Measurements from ENCODE around the gene FGF14. TPM values are rescaled to one million over a fixed set of nuclear protein-coding genes. Genes with fewer than 3 reads are reported as not detected.

FGF14 gene
- total RNA-seq, 5 donors from 2014 or later (not counting 1 experiment from before 2014, with no cell fraction given): 0.03 TPM; not detected in 3

GRCh38 chr13:102310691-102311418 is 91.0 kb downstream of the FGF14 start:
- no peaks in the 10 kb centered on the region for H3K36me3 ChIP-seq (ENCODE audit: control insufficient read depth in 2 of 2, extremely low read depth in 1 of 2, insufficient read depth in 1 of 2, low read length in 1 of 2)
- H3K4me1 ChIP-seq (ENCODE audit: control insufficient read depth in 1 of 2, extremely low read depth in 1 of 2, insufficient read depth in 2 of 2, low read length in 2 of 2): no peaks in the 10 kb centered on the region
- POLR2A ChIA-PET: no interaction called here
- Mint-ChIP-seq H3K27ac (no peak overlapping the region), H3K4me3 (no peak overlapping the region), H3K9me3 (no peaks in the 10 kb centered on the region), H3K36me3 (no peaks in the 10 kb centered on the region), H3K27me3 (peaks cover 3 to 17% of the 10 kb centered on the region in 2 donors), H3K4me1 (peaks cover 0 to 2% (median 2%) of the 10 kb centered on the region in 3 donors)
- CTCF ChIA-PET: interaction anchor here in 1 of 2 donors (0.8 kb wide), 1 partner anchor 171 kb away, joined by 3 read pairs; no protein-coding TSS in a partner anchor
- WGBS (ENCODE audit: insufficient coverage): 92% methylated on average over 2 of the region's 4 CpGs
- H3K9me3 ChIP-seq: no peaks in the 10 kb centered on the region
- H3K27me3 ChIP-seq (replicated peaks in 1 of 2; ENCODE audit: control insufficient read depth in 2 of 2, extremely low read depth in 1 of 2, insufficient read depth in 2 of 2, low read length in 1 of 2): peaks cover 0 to 4% of the 10 kb centered on the region in 2 experiments
- no peak for ATAC-seq (replicated peaks in 1 of 4)
- no peak overlapping the region for H3K27ac ChIP-seq (ENCODE audit: low read length)
- no peak overlapping the region for H3K4me3 ChIP-seq (ENCODE audit: control insufficient read depth in 1 of 2, extremely low read depth in 1 of 2, low read length in 1 of 2)
- DNase-seq: no peak

GRCh38 chr13:102309110-102309509 is 92.7 kb downstream of the FGF14 start:
- peaks cover 3 to 13% of the 10 kb centered on the region in 2 donors for H3K27me3 Mint-ChIP-seq
- Histone ChIP-seq H3K4me3 (ENCODE audit: control insufficient read depth in 1 of 2, extremely low read depth in 1 of 2, low read length in 1 of 2) (no peak overlapping the region), H3K4me1 (ENCODE audit: control insufficient read depth in 1 of 2, extremely low read depth in 1 of 2, insufficient read depth in 2 of 2, low read length in 2 of 2) (no peaks in the 10 kb centered on the region), H3K9me3 (no peaks in the 10 kb centered on the region), H3K27me3 (replicated peaks in 1 of 2; ENCODE audit: control insufficient read depth in 2 of 2, extremely low read depth in 1 of 2, insufficient read depth in 2 of 2, low read length in 1 of 2) (peaks cover 0 to 4% of the 10 kb centered on the region in 2 experiments), H3K36me3 (ENCODE audit: control insufficient read depth in 2 of 2, extremely low read depth in 1 of 2, insufficient read depth in 1 of 2, low read length in 1 of 2) (no peaks in the 10 kb centered on the region), H3K27ac (ENCODE audit: low read length) (no peak overlapping the region)
- H3K9me3 Mint-ChIP-seq: no peaks in the 10 kb centered on the region
- H3K36me3 Mint-ChIP-seq: no peaks in the 10 kb centered on the region
- H3K27ac Mint-ChIP-seq: no peak overlapping the region
- CTCF ChIA-PET: no interaction called here
- no peak for DNase-seq
- no peak for ATAC-seq (replicated peaks in 1 of 4)
- POLR2A ChIA-PET: interaction anchor here in 1 of 2 donors (0.6 kb wide), 1 partner anchor 90 kb away, joined by 3 read pairs; no protein-coding TSS in a partner anchor
- peaks cover 0 to 2% (median 2%) of the 10 kb centered on the region in 3 donors for H3K4me1 Mint-ChIP-seq
- WGBS (ENCODE audit: insufficient coverage): 82% methylated on average over 9 of the region's 9 CpGs
- H3K4me3 Mint-ChIP-seq: no peak overlapping the region

- Mint-ChIP-seq H3K27ac (no peak overlapping the region), H3K36me3 (no peaks in the 10 kb centered on the region), H3K9me3 (no peaks in the 10 kb centered on the region)
These were observed 99.3 kb downstream of the FGF14 start for GRCh38 chr13:102302534-102302933.

GRCh38 chr13:102300379-102300778 is 101.5 kb downstream of the FGF14 start:
- CTCF ChIA-PET: no interaction called here
- Mint-ChIP-seq H3K27me3 (peaks cover 2 to 6% of the 10 kb centered on the region in 2 donors), H3K4me1 (no peaks in the 10 kb centered on the region)

More at GRCh38 chr13:102302534-102302933, 99.3 kb downstream of the FGF14 start:
- ATAC-seq (replicated peaks in 1 of 4) (no peak), DNase-seq (no peak)
- H3K27ac ChIP-seq (ENCODE audit: low read length): no peak overlapping the region
- H3K9me3 ChIP-seq: no peaks in the 10 kb centered on the region
- Mint-ChIP-seq H3K27me3 (peaks cover 2 to 9% of the 10 kb centered on the region in 2 donors), H3K4me3 (no peak overlapping the region), H3K4me1 (no peaks in the 10 kb centered on the region)
- CTCF ChIA-PET: no interaction called here
- H3K27me3 ChIP-seq (replicated peaks in 1 of 2; ENCODE audit: control insufficient read depth in 2 of 2, extremely low read depth in 1 of 2, insufficient read depth in 2 of 2, low read length in 1 of 2): no peaks in the 10 kb centered on the region
- H3K4me3 ChIP-seq (ENCODE audit: control insufficient read depth in 1 of 2, extremely low read depth in 1 of 2, low read length in 1 of 2): no peak overlapping the region
- no peaks in the 10 kb centered on the region for H3K4me1 ChIP-seq (ENCODE audit: control insufficient read depth in 1 of 2, extremely low read depth in 1 of 2, insufficient read depth in 2 of 2, low read length in 2 of 2)
- no peaks in the 10 kb centered on the region for H3K36me3 ChIP-seq (ENCODE audit: control insufficient read depth in 2 of 2, extremely low read depth in 1 of 2, insufficient read depth in 1 of 2, low read length in 1 of 2)
- POLR2A ChIA-PET: no interaction called here
- 40% methylated on average over 1 of the region's 1 CpG for WGBS (ENCODE audit: insufficient coverage)

GRCh38 chr13:102299366-102299765 is 102.5 kb downstream of the FGF14 start:
- Mint-ChIP-seq H3K9me3 (no peaks in the 10 kb centered on the region), H3K36me3 (no peaks in the 10 kb centered on the region), H3K27me3 (peaks cover 2 to 6% of the 10 kb centered on the region in 2 donors), H3K27ac (no peak overlapping the region), H3K4me1 (no peaks in the 10 kb centered on the region), H3K4me3 (no peak overlapping the region)
- Histone ChIP-seq H3K4me3 (ENCODE audit: control insufficient read depth in 1 of 2, extremely low read depth in 1 of 2, low read length in 1 of 2) (no peak overlapping the region), H3K4me1 (ENCODE audit: control insufficient read depth in 1 of 2, extremely low read depth in 1 of 2, insufficient read depth in 2 of 2, low read length in 2 of 2) (no peaks in the 10 kb centered on the region), H3K27ac (ENCODE audit: low read length) (no peak overlapping the region), H3K9me3 (no peaks in the 10 kb centered on the region), H3K27me3 (replicated peaks in 1 of 2; ENCODE audit: control insufficient read depth in 2 of 2, extremely low read depth in 1 of 2, insufficient read depth in 2 of 2, low read length in 1 of 2) (no peaks in the 10 kb centered on the region), H3K36me3 (ENCODE audit: control insufficient read depth in 2 of 2, extremely low read depth in 1 of 2, insufficient read depth in 1 of 2, low read length in 1 of 2) (no peaks in the 10 kb centered on the region)
- ATAC-seq (replicated peaks in 1 of 4) (no peak), DNase-seq (no peak)
- CTCF ChIA-PET: no interaction called here
- WGBS (ENCODE audit: insufficient coverage): 80% methylated on average over 4 of the region's 6 CpGs
- POLR2A ChIA-PET: no interaction called here

More at GRCh38 chr13:102300379-102300778, 101.5 kb downstream of the FGF14 start:
- no peaks in the 10 kb centered on the region for H3K36me3 ChIP-seq (ENCODE audit: control insufficient read depth in 2 of 2, extremely low read depth in 1 of 2, insufficient read depth in 1 of 2, low read length in 1 of 2)
- WGBS (ENCODE audit: insufficient coverage): no CpG with 5 or more reads among the region's 2 CpGs
- no peaks in the 10 kb centered on the region for H3K36me3 Mint-ChIP-seq
- no peaks in the 10 kb centered on the region for H3K27me3 ChIP-seq (replicated peaks in 1 of 2; ENCODE audit: control insufficient read depth in 2 of 2, extremely low read depth in 1 of 2, insufficient read depth in 2 of 2, low read length in 1 of 2)
- POLR2A ChIA-PET: no interaction called here
- no peak overlapping the region for H3K27ac Mint-ChIP-seq
- no peak for DNase-seq
- H3K4me3 ChIP-seq (ENCODE audit: control insufficient read depth in 1 of 2, extremely low read depth in 1 of 2, low read length in 1 of 2): no peak overlapping the region
- ATAC-seq (replicated peaks in 1 of 4): no peak
- H3K9me3 Mint-ChIP-seq: no peaks in the 10 kb centered on the region
- H3K27ac ChIP-seq (ENCODE audit: low read length): no peak overlapping the region
- no peaks in the 10 kb centered on the region for H3K9me3 ChIP-seq
- H3K4me3 Mint-ChIP-seq: no peak overlapping the region
- H3K4me1 ChIP-seq (ENCODE audit: control insufficient read depth in 1 of 2, extremely low read depth in 1 of 2, insufficient read depth in 2 of 2, low read length in 2 of 2): no peaks in the 10 kb centered on the region

- Mint-ChIP-seq H3K9me3 (no peaks in the 10 kb centered on the region), H3K27me3 (peaks cover 2 to 6% of the 10 kb centered on the region in 2 donors), H3K27ac (no peak overlapping the region), H3K4me3 (no peak overlapping the region), H3K4me1 (no peaks in the 10 kb centered on the region), H3K36me3 (no peaks in the 10 kb centered on the region)
- Histone ChIP-seq H3K27ac (ENCODE audit: low read length) (no peak overlapping the region), H3K4me1 (ENCODE audit: control insufficient read depth in 1 of 2, extremely low read depth in 1 of 2, insufficient read depth in 2 of 2, low read length in 2 of 2) (no peaks in the 10 kb centered on the region), H3K36me3 (ENCODE audit: control insufficient read depth in 2 of 2, extremely low read depth in 1 of 2, insufficient read depth in 1 of 2, low read length in 1 of 2) (no peaks in the 10 kb centered on the region), H3K27me3 (replicated peaks in 1 of 2; ENCODE audit: control insufficient read depth in 2 of 2, extremely low read depth in 1 of 2, insufficient read depth in 2 of 2, low read length in 1 of 2) (no peaks in the 10 kb centered on the region), H3K4me3 (ENCODE audit: control insufficient read depth in 1 of 2, extremely low read depth in 1 of 2, low read length in 1 of 2) (no peak overlapping the region), H3K9me3 (no peaks in the 10 kb centered on the region)
- ATAC-seq (replicated peaks in 1 of 4) (no peak), DNase-seq (no peak)
- WGBS (ENCODE audit: insufficient coverage): 100% methylated on average over 1 of the region's 3 CpGs
- ChIA-PET CTCF (no interaction called here), POLR2A (no interaction called here)
These were observed 103.8 kb downstream of the FGF14 start for GRCh38 chr13:102298051-102298450.
